Calu3 (cell line): ENCODE data around the gene HELZ. TPM values are rescaled to one million over a fixed set of nuclear protein-coding genes. Genes with fewer than 3 reads are reported as not detected.

Source experiments
- BruUV-seq: library from RNA; stranded (reverse); fragments of 400-500 nt; replicated peaks from 2 replicates; lab custom pipeline; 2021; lab: Mats Ljungman, UMichigan
- CTCF ChIA-PET: fragments of 300-600 bp; sonication (Branson Sonifier 250); formaldehyde crosslinking; loops from one replicate; lab custom pipeline; 2022; ENCODE audit warnings: antibody characterized with exemption; lab: Charles Lee
- DNase-seq: peaks from one replicate; pipeline ENCODE4 v3.0.0; 2022
- H3K27ac Mint-ChIP-seq: one replicate; pipeline ENCODE4 v1.8.0; 2022; ENCODE audit warnings: mixed read lengths; ENCODE audit not compliant: unreplicated experiment
- H3K27me3 Mint-ChIP-seq: one replicate; pipeline ENCODE4 v1.8.0; 2022; ENCODE audit warnings: mixed read lengths; ENCODE audit not compliant: unreplicated experiment
- H3K36me3 Mint-ChIP-seq: one replicate; pipeline ENCODE4 v1.8.0; 2022; ENCODE audit warnings: mild to moderate bottlenecking, moderate library complexity, mixed read lengths; ENCODE audit not compliant: insufficient read depth, unreplicated experiment
- H3K4me1 Mint-ChIP-seq: one replicate; pipeline ENCODE4 v1.8.0; 2022; ENCODE audit warnings: mild to moderate bottlenecking, low read depth, mixed read lengths; ENCODE audit not compliant: unreplicated experiment
- H3K4me3 Mint-ChIP-seq: one replicate; pipeline ENCODE4 v1.8.0; 2022; ENCODE audit warnings: mild to moderate bottlenecking, low read depth, moderate library complexity, mixed read lengths; ENCODE audit not compliant: unreplicated experiment
- H3K9me3 Mint-ChIP-seq: one replicate; pipeline ENCODE4 v1.8.0; 2022; ENCODE audit warnings: low read depth, mixed read lengths; ENCODE audit not compliant: unreplicated experiment
- CTCF ChIP-seq: fragments of 200-600 bp; IDR thresholded peaks from one replicate; pipeline ENCODE4 v1.8.0; 2022; ENCODE audit warnings: antibody characterized with exemption; ENCODE audit not compliant: unreplicated experiment
- intact Hi-C: fragments of 100-400 bp; cut with micrococcal nuclease; formaldehyde crosslinking; loops from one replicate; pipeline ENCODE4 v1.10.0; 2022; ENCODE audit not compliant: unreplicated experiment
- total RNA-seq: library from RNA; stranded (reverse); gene quantifications from 2 replicates; pipeline ENCODE4 v1.2.3, GENCODE V29; 2022

Gene HELZ
- total RNA-seq, 1 experiment from 2014 or later = 60.8 TPM

DNA sequence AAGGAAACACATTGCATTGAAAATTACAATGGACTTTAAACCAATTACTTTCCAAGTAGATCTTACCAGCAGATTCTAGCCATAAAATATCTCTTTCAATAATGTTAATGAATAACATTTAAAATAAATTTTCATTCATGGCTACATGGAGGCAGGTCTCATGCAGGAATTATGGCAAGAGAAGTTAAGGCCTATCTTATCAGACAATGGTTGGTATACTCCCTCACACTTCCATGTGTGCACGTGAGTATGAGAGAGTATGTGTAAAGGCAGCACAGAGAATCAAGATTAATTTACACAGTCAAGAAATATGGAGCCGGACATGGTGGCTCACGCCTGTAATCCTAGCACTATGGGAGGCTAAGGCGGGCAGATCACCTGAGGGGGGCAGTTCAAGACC is 76.5 kb downstream of the HELZ start:
- Mint-ChIP-seq H3K4me1 (peaks cover 7% of the 10 kb centered on the region), H3K4me3 (no peak overlapping the region), H3K9me3 (no peaks in the 10 kb centered on the region), H3K27ac (no peak overlapping the region), H3K36me3 (peaks cover 5% of the 10 kb centered on the region), H3K27me3 (no peaks in the 10 kb centered on the region)
- DNase-seq = no peak
- intact Hi-C loops = no loop called here
- no TSS peak for BruUV-seq
- TF ChIP-seq CTCF = no peak
- CTCF ChIA-PET = no interaction called here

GRCh38 chr17:67165201-67165600 is 79.8 kb downstream of the HELZ start:
- Mint-ChIP-seq H3K4me3 (no peak overlapping the region), H3K36me3 (peaks cover 5% of the 10 kb centered on the region), H3K27ac (no peak overlapping the region), H3K4me1 (no peaks in the 10 kb centered on the region), H3K9me3 (no peaks in the 10 kb centered on the region), H3K27me3 (no peaks in the 10 kb centered on the region)
- DNase-seq = no peak
- no peak for TF ChIP-seq CTCF
- no TSS peak for BruUV-seq
- CTCF ChIA-PET = no interaction called here
- intact Hi-C loops = no loop called here

- DNase-seq = no peak
- H3K4me3 Mint-ChIP-seq = no peak overlapping the region
- no peaks in the 10 kb centered on the region for H3K4me1 Mint-ChIP-seq
- H3K36me3 Mint-ChIP-seq = peaks cover 5% of the 10 kb centered on the region
- intact Hi-C loops = no loop called here
- no peaks in the 10 kb centered on the region for H3K27me3 Mint-ChIP-seq
- no peaks in the 10 kb centered on the region for H3K9me3 Mint-ChIP-seq
- CTCF ChIA-PET = no interaction called here
- no TSS peak for BruUV-seq
- TF ChIP-seq CTCF = no peak
- H3K27ac Mint-ChIP-seq = no peak overlapping the region
These were observed 80.7 kb downstream of the HELZ start for GRCh38 chr17:67164302-67164701.

GRCh38 chr17:67162771-67163170 is 82.2 kb downstream of the HELZ start:
- H3K27me3 Mint-ChIP-seq = no peaks in the 10 kb centered on the region
- no peaks in the 10 kb centered on the region for H3K9me3 Mint-ChIP-seq
- CTCF ChIA-PET = no interaction called here
- no peak for TF ChIP-seq CTCF
- H3K4me3 Mint-ChIP-seq = no peak overlapping the region
- H3K4me1 Mint-ChIP-seq = no peaks in the 10 kb centered on the region
- no TSS peak for BruUV-seq
- H3K36me3 Mint-ChIP-seq = no peaks in the 10 kb centered on the region
- no peak overlapping the region for H3K27ac Mint-ChIP-seq
- DNase-seq = no peak
- intact Hi-C loops = no loop called here

DNA sequence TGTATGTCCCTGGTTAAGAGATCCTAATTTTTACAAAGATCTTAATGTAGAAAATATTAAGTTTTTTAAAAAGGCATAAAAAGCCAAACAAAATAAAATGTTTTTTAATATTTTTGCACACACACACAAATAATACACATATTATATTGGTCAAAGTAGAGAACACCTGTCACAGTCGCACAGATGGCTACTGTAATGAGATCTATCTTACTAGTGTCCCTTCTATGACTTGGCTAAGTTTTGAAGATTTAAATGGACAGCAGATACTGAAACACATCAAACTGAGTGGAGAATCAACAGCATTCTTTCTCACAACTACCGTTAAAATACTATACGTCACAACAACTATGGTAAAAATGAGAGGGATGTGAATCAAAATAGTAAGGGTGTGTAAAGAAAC is 83.4 kb downstream of the HELZ start:
- H3K36me3 Mint-ChIP-seq = no peaks in the 10 kb centered on the region
- no peaks in the 10 kb centered on the region for H3K9me3 Mint-ChIP-seq
- BruUV-seq = no TSS peak
- H3K4me3 Mint-ChIP-seq = no peak overlapping the region
- H3K27ac Mint-ChIP-seq = no peak overlapping the region
- DNase-seq = no peak
- intact Hi-C loops = no loop called here
- CTCF ChIA-PET = no interaction called here
- no peaks in the 10 kb centered on the region for H3K4me1 Mint-ChIP-seq
- no peak for TF ChIP-seq CTCF
- H3K27me3 Mint-ChIP-seq = no peaks in the 10 kb centered on the region
